ENCODE results near the gene SEMA6B.

The SEMA6B gene

GRCh38 chr19:4575267-4576015 lies 16.0 kb upstream of the SEMA6B start:
- no peak for TF ChIP-seq CTCF (IDR thresholded peaks at IDR 0.05; ENCODE audit: control extremely low read depth, extremely low read depth, low read depth, missing control alignments)
- ChIA-PET POLR2A (no interaction called here), CTCF (interaction anchor here (0.7 to 5.0 kb wide), 12 partner anchors 9 to 215 kb away, joined by 3 to 46 read pairs (median 8); partner anchors contain the start of gene FEM1A)
- DNase-seq (ENCODE audit: extremely low spot score): no peak

GRCh38 chr19:4573682-4574081 lies 14.2 kb upstream of the SEMA6B start:
- TF ChIP-seq CTCF (IDR thresholded peaks at IDR 0.05; ENCODE audit: control extremely low read depth, extremely low read depth, low read depth, missing control alignments): no peak

GRCh38 chr19:4571305-4571917 lies 11.9 kb upstream of the SEMA6B start:
- no peak for TF ChIP-seq CTCF (IDR thresholded peaks at IDR 0.05; ENCODE audit: control extremely low read depth, extremely low read depth, low read depth, missing control alignments)
- POLR2A ChIA-PET: no interaction called here
- no peak for DNase-seq (ENCODE audit: extremely low spot score)
- CTCF ChIA-PET: interaction anchor here (1.0 to 10.3 kb wide), 9 partner anchors 11 to 220 kb away, joined by 3 to 102 read pairs (median 5); no protein-coding TSS in a partner anchor

More at GRCh38 chr19:4573682-4574081, 14.2 kb upstream of the SEMA6B start:
- POLR2A ChIA-PET: no interaction called here
- CTCF ChIA-PET: interaction anchor here (10.3 kb wide), 1 partner anchor 63 kb away, joined by 102 read pairs; no protein-coding TSS in a partner anchor
- DNase-seq (ENCODE audit: extremely low spot score): no peak

- CTCF ChIA-PET: interaction anchor here (0.9 to 10.3 kb wide), 12 partner anchors 9 to 220 kb away, joined by 3 to 102 read pairs (median 5); no protein-coding TSS in a partner anchor
- no peak for TF ChIP-seq CTCF (IDR thresholded peaks at IDR 0.05; ENCODE audit: control extremely low read depth, extremely low read depth, low read depth, missing control alignments)
- no peak for DNase-seq (ENCODE audit: extremely low spot score)
- POLR2A ChIA-PET: no interaction called here
Measured at GRCh38 chr19:4570916-4571304, 11.4 kb upstream of the SEMA6B start.

- ChIA-PET POLR2A (no interaction called here), CTCF (interaction anchor here (0.9 to 10.3 kb wide), 12 partner anchors 10 to 80 kb away, joined by 3 to 102 read pairs (median 5); no protein-coding TSS in a partner anchor)
- DNase-seq (ENCODE audit: extremely low spot score): no peak
- TF ChIP-seq CTCF (IDR thresholded peaks at IDR 0.05; ENCODE audit: control extremely low read depth, extremely low read depth, low read depth, missing control alignments): no peak
Measured at GRCh38 chr19:4570402-4570801, 10.9 kb upstream of the SEMA6B start.

- TF ChIP-seq CTCF (IDR thresholded peaks at IDR 0.05; ENCODE audit: control extremely low read depth, extremely low read depth, low read depth, missing control alignments): no peak
- DNase-seq (ENCODE audit: extremely low spot score): no peak
- ChIA-PET POLR2A (no interaction called here), CTCF (interaction anchor here (0.6 to 10.3 kb wide), 14 partner anchors 9 to 222 kb away, joined by 3 to 102 read pairs (median 4); partner anchors contain the start of genes FEM1A and SEMA6B)
Measured at GRCh38 chr19:4568886-4569285, 9.4 kb upstream of the SEMA6B start.
